ENCODE data around the gene KANSL3.
"Not testable (repeated sequence)": the region's sequence is repeated elsewhere in the genome, so short reads cannot be mapped to it uniquely, and the experiment has no call there.

Gene KANSL3

GRCh38 chr2:96604104-96604503 is 34.0 kb downstream of the KANSL3 start:
- DNase-seq: no peak

- DNase-seq: no peak
These were observed 35.7 kb downstream of the KANSL3 start for GRCh38 chr2:96602330-96602823.

GRCh38 chr2:96601382-96602292 is 36.5 kb downstream of the KANSL3 start:
- DNase-seq: no peak

GRCh38 chr2:96599941-96600340 is 38.2 kb downstream of the KANSL3 start:
- no peak for DNase-seq

GRCh38 chr2:96596596-96596995 is 41.5 kb downstream of the KANSL3 start:
- DNase-seq: no peak

GRCh38 chr2:96594691-96595152 is 43.4 kb downstream of the KANSL3 start:
- DNase-seq: no peak

GRCh38 chr2:96594282-96594681 is 43.8 kb downstream of the KANSL3 start:
- no peak for DNase-seq

- DNase-seq: no peak
These were observed 46.6 kb downstream of the KANSL3 start for GRCh38 chr2:96591494-96591893.

- DNase-seq: no peak
These were observed 47.1 kb downstream of the KANSL3 start for GRCh38 chr2:96591054-96591453.

GRCh38 chr2:96587843-96588242 is 50.3 kb downstream of the KANSL3 start:
- no peak for DNase-seq

- DNase-seq: no peak
These were observed 54.1 kb downstream of the KANSL3 start for GRCh38 chr2:96584017-96584416.

- DNase-seq: no peak
These were observed 57.3 kb downstream of the KANSL3 start for GRCh38 chr2:96580771-96581170.

GRCh38 chr2:96579422-96579821 is 58.7 kb downstream of the KANSL3 start:
- DNase-seq: no peak

GRCh38 chr2:96578731-96579130 is 59.4 kb downstream of the KANSL3 start:
- no peak for DNase-seq

GRCh38 chr2:96577501-96577900 is 60.6 kb downstream of the KANSL3 start:
- no peak for DNase-seq

- no peak for DNase-seq
These were observed 62.2 kb downstream of the KANSL3 start for GRCh38 chr2:96575785-96576456.

- no peak for DNase-seq
These were observed 63.7 kb downstream of the KANSL3 start for GRCh38 chr2:96574364-96574763.

GRCh38 chr2:96568094-96568493 is 70.0 kb downstream of the KANSL3 start:
- DNase-seq: no peak

- DNase-seq: no peak
These were observed 73.0 kb downstream of the KANSL3 start for GRCh38 chr2:96565111-96565510.

GRCh38 chr2:96564563-96564962 is 73.5 kb downstream of the KANSL3 start:
- DNase-seq: no peak

- no peak for DNase-seq
These were observed 74.1 kb downstream of the KANSL3 start for GRCh38 chr2:96564026-96564425.

GRCh38 chr2:96558485-96558884 is 79.6 kb downstream of the KANSL3 start:
- DNase-seq: no peak

- no peak for DNase-seq
These were observed 80.1 kb downstream of the KANSL3 start for GRCh38 chr2:96558061-96558460.

GRCh38 chr2:96557421-96557820 is 80.7 kb downstream of the KANSL3 start:
- not testable (repeated sequence) for DNase-seq
